Colonic mucosa (tissue), 4 donors: ENCODE results near the gene ABHD8. TPM values are rescaled to one million over a fixed set of nuclear protein-coding genes. Genes with fewer than 3 reads are reported as not detected.

ENCODE experiments used
- DNase-seq: peaks from one replicate; pipeline ENCODE4 v3.0.0-alpha.2; 2020
- H3K27ac ChIP-seq: fragments of 200-600 bp; one replicate; pipeline ENCODE4 v1.8.0; 2021
- H3K27me3 ChIP-seq: fragments of 200-600 bp; one replicate; pipeline ENCODE4 v1.8.0; 2021
- H3K36me3 ChIP-seq: fragments of 200-600 bp; one replicate; pipeline ENCODE4 v1.8.0; 2021
- H3K4me1 ChIP-seq: fragments of 200-600 bp; one replicate; pipeline ENCODE4 v1.8.0; 2021; ENCODE audit warnings: mild to moderate bottlenecking
- H3K4me3 ChIP-seq: fragments of 200-600 bp; one replicate; pipeline ENCODE4 v1.8.0; 2021
- H3K9ac ChIP-seq, 2 donors: one replicate each; pipeline ENCODE4 v1.7.0; 2013; ENCODE audit warnings: control low read depth in 2 of 2, low read depth in 2 of 2, low read length in 2 of 2
- H3K9me3 ChIP-seq: fragments of 200-600 bp; one replicate; pipeline ENCODE4 v1.8.0; 2021
- intact Hi-C: fragments of 100-400 bp; cut with DNase I; formaldehyde crosslinking; loops from one replicate; pipeline ENCODE4 v1.14.1; 2022
- total RNA-seq, 2 donors: library from RNA; stranded (reverse); fragmentation: NEBNext Ultra II Directional in 1 of 2; extraction: Animal tissue kit (Norgen Biotek cat#: 25700) in 1 of 2; gene quantifications; one replicate each; pipeline ENCODE4 v1.2.1, GENCODE V29; 2021
- TF ChIP-seq, protein P1 (sequence below): fragments of 200-600 bp; IDR thresholded peaks from one replicate; pipeline ENCODE4 v1.8.0; 2022; ENCODE audit warnings: antibody characterized with exemption, mild to moderate bottlenecking
- donor health status: healthy.
- donor health status: DM: no; HTN: no; CAD: no.
- donor health status: DM: no; HTN: no; CAD: no.

The ABHD8 gene
- total RNA-seq, 2 donors from 2014 or later: 4.3 to 5.2 TPM

DNA sequence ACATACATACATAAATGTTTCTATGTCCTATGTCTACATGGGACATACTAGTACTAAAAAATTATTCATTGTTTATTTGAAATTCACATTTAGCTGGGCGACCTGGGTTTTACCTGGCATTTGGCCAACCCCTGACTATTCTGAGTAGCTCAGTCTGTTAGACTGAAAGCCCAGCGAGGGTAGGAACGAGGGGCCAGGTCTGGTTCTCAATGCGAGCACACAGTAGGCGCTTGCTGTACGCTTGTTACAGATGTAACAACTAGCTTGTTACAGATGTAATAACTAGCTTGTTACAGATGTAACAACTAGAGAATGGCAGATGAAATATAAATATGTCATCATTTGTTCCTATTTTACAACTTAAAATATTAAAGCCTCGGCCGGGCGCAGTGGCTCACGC lies 32.4 kb upstream of the ABHD8 start:
- H3K9ac ChIP-seq: no peak overlapping the region
- no peaks in the 10 kb centered on the region for H3K36me3 ChIP-seq
- H3K4me1 ChIP-seq: peaks cover 18% of the 10 kb centered on the region
- no peak overlapping the region for H3K4me3 ChIP-seq
- no peak for DNase-seq
- intact Hi-C loops: loop anchor here (2.0 kb wide), 1 partner anchor 31 kb away; the partner anchor contains the start of gene MRPL34
- no peak overlapping the region for H3K27ac ChIP-seq
- TF ChIP-seq, protein P1, sequence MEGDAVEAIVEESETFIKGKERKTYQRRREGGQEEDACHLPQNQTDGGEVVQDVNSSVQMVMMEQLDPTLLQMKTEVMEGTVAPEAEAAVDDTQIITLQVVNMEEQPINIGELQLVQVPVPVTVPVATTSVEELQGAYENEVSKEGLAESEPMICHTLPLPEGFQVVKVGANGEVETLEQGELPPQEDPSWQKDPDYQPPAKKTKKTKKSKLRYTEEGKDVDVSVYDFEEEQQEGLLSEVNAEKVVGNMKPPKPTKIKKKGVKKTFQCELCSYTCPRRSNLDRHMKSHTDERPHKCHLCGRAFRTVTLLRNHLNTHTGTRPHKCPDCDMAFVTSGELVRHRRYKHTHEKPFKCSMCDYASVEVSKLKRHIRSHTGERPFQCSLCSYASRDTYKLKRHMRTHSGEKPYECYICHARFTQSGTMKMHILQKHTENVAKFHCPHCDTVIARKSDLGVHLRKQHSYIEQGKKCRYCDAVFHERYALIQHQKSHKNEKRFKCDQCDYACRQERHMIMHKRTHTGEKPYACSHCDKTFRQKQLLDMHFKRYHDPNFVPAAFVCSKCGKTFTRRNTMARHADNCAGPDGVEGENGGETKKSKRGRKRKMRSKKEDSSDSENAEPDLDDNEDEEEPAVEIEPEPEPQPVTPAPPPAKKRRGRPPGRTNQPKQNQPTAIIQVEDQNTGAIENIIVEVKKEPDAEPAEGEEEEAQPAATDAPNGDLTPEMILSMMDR: no peak
- H3K9me3 ChIP-seq: no peaks in the 10 kb centered on the region
- H3K27me3 ChIP-seq: no peaks in the 10 kb centered on the region

DNA sequence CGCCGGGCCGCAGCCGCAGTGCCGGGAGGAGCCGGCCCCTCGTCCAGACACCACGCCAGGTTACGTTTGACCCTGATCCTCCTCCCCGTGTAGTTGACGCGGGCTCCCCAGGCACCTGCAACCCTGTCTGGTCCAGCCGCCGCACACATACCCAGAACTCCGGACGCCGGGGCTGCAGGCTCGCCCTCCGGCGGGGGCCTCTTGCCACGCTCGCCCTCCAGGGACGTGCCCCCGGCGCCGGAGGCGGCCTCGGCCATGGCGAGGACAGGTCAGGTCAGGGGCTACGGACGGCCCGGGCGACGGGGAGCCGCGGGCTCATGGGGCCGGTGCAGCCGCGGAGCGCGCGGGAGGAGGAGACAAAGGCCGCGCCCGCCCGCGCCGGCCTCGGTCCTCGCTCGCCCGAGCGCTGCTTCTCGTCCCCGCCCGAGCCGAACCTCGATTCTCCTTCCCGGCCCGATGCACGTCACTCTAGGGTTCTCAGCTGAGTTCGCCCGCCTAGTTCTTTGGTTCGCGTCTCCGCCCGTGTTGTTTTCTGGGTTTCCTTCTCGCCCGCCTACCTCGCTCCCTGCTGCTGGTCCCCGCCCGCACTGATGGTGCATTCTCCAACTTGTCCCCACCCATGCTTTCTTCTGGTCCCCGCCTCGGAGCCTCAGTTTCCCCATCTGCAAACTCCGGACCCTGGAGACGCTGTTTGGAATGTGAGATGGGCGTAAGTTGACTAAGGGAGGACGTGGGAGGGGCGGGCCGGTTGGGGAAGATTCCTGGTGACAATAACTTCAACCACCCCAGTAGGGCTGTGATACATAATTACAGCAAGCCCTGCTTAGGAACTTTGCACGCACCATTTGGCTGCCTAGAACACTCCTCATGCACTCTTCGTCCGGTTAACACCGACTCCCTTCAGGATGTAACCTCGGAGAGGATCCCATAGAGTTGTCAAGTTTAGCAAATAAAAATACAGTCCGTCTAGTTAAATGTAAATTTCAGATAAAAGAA lies 31.5 kb upstream of the ABHD8 start, which contains the start of gene ANO8:
Gene ANO8 (minus strand): TSS at position 442 of the 996 bp plus-strand sequence. CDS start 185 bp downstream, at position 257.
- Histone ChIP-seq H3K27ac (peak within 1 kb of the TSS; percentile 74), H3K4me3 (peak within 1 kb of the TSS; percentile 82), H3K36me3 (no peaks in the 10 kb centered on the region), H3K4me1 (peaks cover 18% of the 10 kb centered on the region), H3K9me3 (no peaks in the 10 kb centered on the region), H3K9ac (peak within 1 kb of the TSS; percentile 63 to 80), H3K27me3 (peaks cover 1% of the 10 kb centered on the region)
- TF ChIP-seq, protein P1: no peak
- DNase-seq: peak; percentile 99
- intact Hi-C loops: loop anchor here (2.0 kb wide), 1 partner anchor 30 kb away; the partner anchor contains the start of gene MRPL34

- no peaks in the 10 kb centered on the region for H3K9me3 ChIP-seq
- H3K4me1 ChIP-seq: peaks cover 26% of the 10 kb centered on the region
- peaks cover 10% of the 10 kb centered on the region for H3K27me3 ChIP-seq
- TF ChIP-seq, protein P1: no peak
- H3K9ac ChIP-seq: peak overlapping the region; percentile 63 to 80
- H3K36me3 ChIP-seq: no peaks in the 10 kb centered on the region
- peak overlapping the region; percentile 74 for H3K27ac ChIP-seq
- no peak for DNase-seq
- H3K4me3 ChIP-seq: peak overlapping the region; percentile 82
- intact Hi-C loops: loop anchor here (2.0 kb wide), 1 partner anchor 29 kb away; the partner anchor contains the start of gene MRPL34
Measured at GRCh38 chr19:17333611-17334413, 30.6 kb upstream of the ABHD8 start.

DNA sequence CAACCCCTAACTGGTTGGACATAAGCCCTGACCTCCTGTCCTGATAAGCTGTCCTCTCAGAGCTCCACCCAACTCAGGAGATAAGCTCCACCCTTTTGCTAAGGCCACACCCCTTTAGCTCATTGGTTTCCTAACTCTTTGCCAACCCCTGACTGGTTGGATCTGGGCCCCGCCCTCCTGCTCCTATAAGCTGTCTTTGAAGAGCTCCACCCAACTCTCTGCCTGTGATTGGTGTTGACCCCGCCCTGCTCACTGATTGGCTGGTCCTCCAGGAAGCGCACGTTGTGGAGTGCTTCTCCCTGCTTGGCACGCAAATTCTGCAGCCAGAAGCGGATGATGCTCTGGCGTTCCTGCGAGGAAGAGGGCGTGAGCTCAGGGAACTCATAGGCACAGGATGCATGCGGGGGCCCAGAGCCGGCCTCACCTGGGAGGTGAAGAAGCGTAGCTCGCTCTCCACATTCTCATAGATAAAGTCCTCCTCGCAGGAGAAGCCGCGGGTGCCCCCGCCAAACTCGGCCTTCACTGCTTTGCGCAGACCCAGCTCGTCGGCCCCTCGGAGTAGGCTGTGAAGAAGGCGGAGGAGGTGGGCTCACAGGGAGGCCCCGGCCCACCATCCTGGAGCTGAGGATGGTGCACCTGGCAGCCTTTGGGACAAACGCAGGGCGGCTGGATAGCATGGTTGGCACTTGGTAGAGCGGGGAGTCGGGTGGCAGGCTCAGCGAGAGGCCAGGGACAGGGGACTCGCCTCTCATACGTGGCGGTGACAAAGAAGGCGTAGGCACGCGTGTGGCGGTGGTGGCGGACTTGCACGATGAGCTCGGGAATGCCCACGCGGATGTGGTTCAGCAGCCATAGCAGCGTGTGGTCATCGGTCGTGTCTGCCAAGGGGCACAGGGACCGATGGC lies 29.7 kb upstream of the ABHD8 start:
- no peak for DNase-seq
- H3K27ac ChIP-seq: no peak overlapping the region
- peaks cover 10% of the 10 kb centered on the region for H3K27me3 ChIP-seq
- no peaks in the 10 kb centered on the region for H3K36me3 ChIP-seq
- H3K9me3 ChIP-seq: no peaks in the 10 kb centered on the region
- intact Hi-C loops: no loop called here
- H3K4me1 ChIP-seq: peaks cover 20% of the 10 kb centered on the region
- TF ChIP-seq, protein P1: no peak
- H3K4me3 ChIP-seq: no peak overlapping the region
- H3K9ac ChIP-seq: no peak overlapping the region
